ENCODE data around the gene GFRA4.
"Not testable (repeated sequence)": the region's sequence is repeated elsewhere in the genome, so short reads cannot be mapped to it uniquely, and the experiment has no call there.

Gene GFRA4

DNA sequence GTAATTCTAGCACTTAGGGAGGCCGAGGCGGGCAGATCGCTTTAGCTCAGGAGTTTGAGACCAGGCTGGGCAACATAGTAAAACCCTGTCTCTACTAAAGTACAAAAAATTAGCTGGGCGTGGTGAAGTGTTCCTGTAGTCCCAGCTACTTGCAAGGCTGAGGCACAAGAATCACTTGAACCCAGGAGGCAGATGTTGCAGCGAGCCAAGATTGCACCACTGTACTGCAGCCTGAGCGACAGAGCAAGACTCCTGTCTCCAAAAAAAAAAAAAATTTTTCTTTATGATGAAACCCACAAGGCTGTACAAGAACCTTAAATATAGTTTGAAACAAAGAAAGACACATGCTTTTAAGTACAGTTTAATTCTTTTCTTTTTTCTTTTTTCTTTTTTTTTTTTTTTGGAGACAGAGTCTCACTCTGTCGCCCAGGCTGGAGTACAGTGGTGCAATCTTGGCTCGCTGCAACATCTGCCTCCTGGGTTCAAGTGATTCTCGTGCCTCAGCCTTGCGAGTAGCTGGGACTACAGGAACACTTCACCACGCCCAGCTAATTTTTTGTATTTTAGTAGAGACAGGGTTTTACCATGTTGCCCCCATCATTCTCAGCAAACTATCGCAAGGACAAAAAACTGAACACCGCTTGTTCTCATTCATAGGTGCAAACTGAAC is 47.9 kb downstream of the GFRA4 start:
- DNase-seq (ENCODE audit: low spot score) = not testable (repeated sequence)

DNA sequence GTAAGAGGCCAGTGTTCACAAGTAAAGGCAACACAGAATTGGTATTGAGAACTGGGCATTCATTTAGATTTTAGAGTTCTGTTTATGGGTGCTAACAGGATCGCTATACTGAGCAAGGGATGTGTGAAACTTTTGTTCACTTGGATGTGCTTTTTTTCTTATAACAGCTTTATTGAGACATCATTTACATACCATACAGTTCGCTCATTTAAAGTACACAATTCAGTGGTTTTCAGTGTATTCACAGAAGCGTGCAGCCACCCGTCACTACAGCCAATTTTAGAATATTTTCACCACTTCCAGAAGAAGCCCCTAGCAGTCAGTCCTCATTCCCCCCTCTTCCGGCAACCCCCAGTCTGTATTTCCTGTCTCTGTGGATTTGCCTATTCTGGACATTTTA is 48.7 kb downstream of the GFRA4 start:
- no peak for DNase-seq (ENCODE audit: low spot score)

DNA sequence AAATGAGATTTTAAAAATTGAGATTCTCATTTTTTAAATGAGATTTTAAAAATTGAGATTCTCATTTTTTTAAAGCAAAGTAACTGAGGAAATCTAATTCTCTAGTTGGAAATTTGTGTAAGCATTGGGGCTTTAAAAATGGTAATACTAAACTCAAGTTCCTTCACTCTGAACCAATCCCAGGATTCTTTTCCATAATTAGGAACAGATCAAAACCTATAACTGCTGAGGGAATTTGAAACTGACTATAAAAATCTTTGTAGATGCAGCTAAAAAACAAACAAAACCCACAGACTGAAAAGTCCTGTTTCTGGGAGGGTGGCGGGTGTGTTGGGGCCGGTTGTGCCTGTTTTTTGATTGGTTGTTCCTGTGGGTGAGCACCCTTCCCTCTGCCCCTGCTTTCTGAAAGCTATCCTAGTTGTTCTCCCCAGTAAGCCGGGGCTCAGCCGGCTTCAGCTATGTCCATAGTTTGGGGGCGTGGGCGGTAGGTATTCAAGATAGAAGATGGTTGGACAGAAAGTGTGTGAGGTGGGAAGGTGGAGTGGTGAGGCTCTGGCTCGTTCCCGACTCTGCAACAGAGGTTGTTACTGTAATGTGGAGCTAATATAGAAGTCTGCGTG is 49.3 kb downstream of the GFRA4 start:
- DNase-seq (ENCODE audit: low spot score) = no peak

DNA sequence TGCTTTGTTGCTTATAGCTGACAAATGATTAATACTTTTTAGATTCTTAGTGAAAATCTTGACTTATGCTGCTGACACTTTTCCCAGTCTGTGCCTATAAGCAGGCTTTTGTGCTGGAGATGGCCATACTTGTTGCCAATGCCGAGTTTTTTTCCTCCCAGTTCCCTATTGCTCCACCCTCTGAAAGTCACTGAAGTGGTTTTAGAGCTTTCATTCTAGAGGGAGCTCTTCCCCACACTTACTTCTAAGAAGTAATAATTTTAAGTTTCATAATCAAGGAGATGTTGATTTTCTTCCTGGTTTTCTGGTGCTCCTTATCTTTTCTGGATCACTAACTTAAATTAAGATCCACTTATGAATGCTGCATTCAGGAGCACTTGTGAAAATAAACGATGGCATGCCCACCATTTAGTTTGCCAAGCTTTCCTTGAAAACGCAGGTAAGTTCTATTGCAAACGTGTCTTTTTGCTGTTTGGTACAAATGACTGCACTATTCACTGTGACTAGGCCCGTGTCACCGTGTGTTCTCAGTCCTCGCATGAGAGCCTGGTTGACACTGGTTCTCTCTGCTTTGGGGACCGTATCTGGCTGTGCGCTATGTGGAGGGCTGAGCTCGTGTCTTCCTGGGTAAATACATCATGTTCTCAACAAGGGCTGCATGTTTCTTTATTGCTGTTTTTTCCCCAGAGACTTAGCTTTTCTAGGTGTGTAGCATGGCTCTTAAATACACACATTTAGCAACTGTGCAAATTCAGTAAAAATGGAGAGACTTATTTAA is 50.2 kb downstream of the GFRA4 start:
- DNase-seq (ENCODE audit: low spot score) = no peak

DNA sequence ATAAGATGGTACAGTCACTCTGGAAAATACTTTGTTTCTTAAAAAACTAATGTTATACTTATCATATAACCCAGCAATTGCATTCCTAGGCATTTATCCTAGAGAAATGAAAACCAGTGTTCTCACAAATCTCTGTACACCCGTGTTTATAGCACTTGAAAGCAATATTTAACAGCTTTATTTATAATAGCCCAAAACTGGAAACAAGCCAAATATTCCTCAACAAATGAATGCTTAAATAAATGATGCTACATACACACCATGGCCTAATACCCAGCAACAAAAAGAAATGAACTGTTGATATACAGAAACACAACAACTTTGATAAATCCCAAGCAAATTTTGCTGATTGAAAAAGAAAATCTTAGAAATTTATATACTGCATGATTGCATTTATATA is 51.3 kb downstream of the GFRA4 start:
- no peak for DNase-seq (ENCODE audit: low spot score)
